ENCODE measurements around the gene COL27A1.

The COL27A1 gene

DNA sequence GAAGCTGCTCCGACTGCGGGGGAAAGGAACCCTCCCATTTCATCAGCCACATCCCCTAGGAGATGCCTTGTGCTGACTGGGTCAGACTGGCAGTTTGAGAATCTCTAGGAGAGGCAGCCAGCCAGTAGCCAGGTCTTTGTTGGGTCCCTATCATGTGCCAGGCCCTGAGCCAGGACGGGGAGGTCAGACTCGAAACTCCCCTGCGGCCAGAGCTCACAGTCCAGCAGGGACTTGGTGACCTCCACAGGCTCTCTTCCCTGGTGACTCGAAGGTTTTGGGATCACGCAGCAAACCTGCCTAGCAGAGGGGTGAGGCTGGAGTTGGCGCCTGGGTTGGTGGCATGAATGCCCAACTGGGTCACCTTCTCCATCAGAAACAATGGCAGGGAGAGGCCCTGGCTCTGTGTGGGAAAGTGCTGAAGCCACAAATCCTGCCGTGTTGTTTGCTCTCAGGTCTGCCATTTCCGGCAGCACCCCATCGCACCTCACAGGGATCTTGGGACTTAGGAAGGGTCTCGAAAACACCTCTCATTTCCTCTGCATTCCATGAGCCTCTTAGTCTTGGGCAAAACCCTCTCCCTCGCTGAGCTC lies 153.1 kb downstream of the COL27A1 start:
- TF ChIP-seq, protein P1, sequence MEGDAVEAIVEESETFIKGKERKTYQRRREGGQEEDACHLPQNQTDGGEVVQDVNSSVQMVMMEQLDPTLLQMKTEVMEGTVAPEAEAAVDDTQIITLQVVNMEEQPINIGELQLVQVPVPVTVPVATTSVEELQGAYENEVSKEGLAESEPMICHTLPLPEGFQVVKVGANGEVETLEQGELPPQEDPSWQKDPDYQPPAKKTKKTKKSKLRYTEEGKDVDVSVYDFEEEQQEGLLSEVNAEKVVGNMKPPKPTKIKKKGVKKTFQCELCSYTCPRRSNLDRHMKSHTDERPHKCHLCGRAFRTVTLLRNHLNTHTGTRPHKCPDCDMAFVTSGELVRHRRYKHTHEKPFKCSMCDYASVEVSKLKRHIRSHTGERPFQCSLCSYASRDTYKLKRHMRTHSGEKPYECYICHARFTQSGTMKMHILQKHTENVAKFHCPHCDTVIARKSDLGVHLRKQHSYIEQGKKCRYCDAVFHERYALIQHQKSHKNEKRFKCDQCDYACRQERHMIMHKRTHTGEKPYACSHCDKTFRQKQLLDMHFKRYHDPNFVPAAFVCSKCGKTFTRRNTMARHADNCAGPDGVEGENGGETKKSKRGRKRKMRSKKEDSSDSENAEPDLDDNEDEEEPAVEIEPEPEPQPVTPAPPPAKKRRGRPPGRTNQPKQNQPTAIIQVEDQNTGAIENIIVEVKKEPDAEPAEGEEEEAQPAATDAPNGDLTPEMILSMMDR (IDR thresholded peaks at IDR 0.05; ENCODE audit: control insufficient read depth, insufficient read depth, low read depth, low read length, missing control alignments), result no peak
- DNase-seq (ENCODE audit: low read depth), result no peak

GRCh38 chr9:114309096-114309495 lies 153.8 kb downstream of the COL27A1 start:
- no peak for DNase-seq (ENCODE audit: low read depth)
- no peak overlapping the region for H3K4me3 ChIP-seq (ENCODE audit: control insufficient read depth, low read depth, low read length)
- TF ChIP-seq, protein P1 (IDR thresholded peaks at IDR 0.05; ENCODE audit: control insufficient read depth, insufficient read depth, low read depth, low read length, missing control alignments), result no peak

More for the DNA sequence above, 153.1 kb downstream of the COL27A1 start:
- H3K4me3 ChIP-seq (ENCODE audit: control insufficient read depth, low read depth, low read length), result no peak overlapping the region

- TF ChIP-seq, protein P1 (IDR thresholded peaks at IDR 0.05; ENCODE audit: control insufficient read depth, insufficient read depth, low read depth, low read length, missing control alignments), result no peak
- no peak overlapping the region for H3K4me3 ChIP-seq (ENCODE audit: control insufficient read depth, low read depth, low read length)
- no peak for DNase-seq (ENCODE audit: low read depth)
Measured at GRCh38 chr9:114310471-114311450, 155.4 kb downstream of the COL27A1 start.

- no peak for DNase-seq (ENCODE audit: low read depth)
- no peak overlapping the region for H3K4me3 ChIP-seq (ENCODE audit: control insufficient read depth, low read depth, low read length)
- TF ChIP-seq, protein P1 (IDR thresholded peaks at IDR 0.05; ENCODE audit: control insufficient read depth, insufficient read depth, low read depth, low read length, missing control alignments), result no peak
Measured at GRCh38 chr9:114311571-114312512, 156.5 kb downstream of the COL27A1 start.

DNA sequence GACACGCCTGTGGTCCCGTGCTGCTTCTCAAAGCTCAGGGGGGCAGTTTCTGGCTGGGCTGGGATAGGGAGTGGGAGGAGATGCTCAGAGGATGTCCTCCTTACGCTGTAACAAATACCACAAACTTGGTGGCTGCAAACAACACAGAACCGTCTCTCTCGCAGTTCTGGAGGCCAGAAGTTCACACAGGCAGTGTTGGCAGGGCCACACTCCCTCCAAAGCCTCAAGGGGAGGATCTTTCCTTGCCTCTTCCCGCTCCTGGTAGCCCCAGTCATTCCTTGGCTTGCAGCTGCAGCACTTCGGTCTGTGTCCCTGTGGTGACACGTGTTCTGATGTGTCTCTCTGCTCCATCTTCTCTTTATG lies 157.2 kb downstream of the COL27A1 start:
- TF ChIP-seq, protein P1 (IDR thresholded peaks at IDR 0.05; ENCODE audit: control insufficient read depth, insufficient read depth, low read depth, low read length, missing control alignments), result no peak
- DNase-seq (ENCODE audit: low read depth), result no peak
- no peak overlapping the region for H3K4me3 ChIP-seq (ENCODE audit: control insufficient read depth, low read depth, low read length)

GRCh38 chr9:114313186-114313585 lies 157.8 kb downstream of the COL27A1 start:
- no peak for DNase-seq (ENCODE audit: low read depth)
- TF ChIP-seq, protein P1 (IDR thresholded peaks at IDR 0.05; ENCODE audit: control insufficient read depth, insufficient read depth, low read depth, low read length, missing control alignments), result no peak
- no peak overlapping the region for H3K4me3 ChIP-seq (ENCODE audit: control insufficient read depth, low read depth, low read length)
